ENCODE results near the gene PARD3. TPM values are rescaled to one million over a fixed set of nuclear protein-coding genes. Genes with fewer than 3 reads are reported as not detected.

The PARD3 gene
- total and polyA plus RNA-seq, 12 donors, result 17.0 to 93.8 (median 47.3) TPM

DNA sequence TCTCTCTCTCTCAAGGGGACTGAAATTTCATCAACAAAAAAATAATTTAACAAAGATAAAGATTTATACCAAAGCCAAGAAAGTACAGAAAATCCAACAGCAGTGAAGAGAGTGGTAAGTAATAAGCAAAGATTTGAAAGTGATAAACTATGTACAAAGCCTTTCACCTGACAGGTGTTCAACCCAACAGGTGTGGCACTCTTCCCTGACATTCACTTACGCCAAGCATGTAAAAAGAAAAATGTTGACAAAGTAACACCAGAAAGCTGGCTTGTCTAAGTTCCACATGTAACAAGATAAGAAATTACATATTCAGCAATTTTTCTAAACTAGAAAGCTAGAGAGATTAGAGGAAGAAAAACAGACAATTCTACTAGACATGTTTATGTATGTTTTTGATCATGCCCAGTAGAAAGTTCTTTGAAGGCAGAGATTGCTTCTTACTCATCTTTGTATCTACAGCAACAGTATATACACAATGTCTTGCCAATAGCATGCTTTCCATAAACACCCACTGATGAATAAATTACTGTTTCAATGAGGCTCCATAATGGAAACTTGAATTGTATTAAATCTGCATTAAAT lies 468.5 kb downstream of the PARD3 start:
- no peaks in the 10 kb centered on the region for H3K36me3 ChIP-seq (replicated peaks in 1 of 2)
- H3K4me1 ChIP-seq (replicated peaks in 1 of 2), result peaks cover 6 to 11% of the 10 kb centered on the region in 2 donors
- H3K27me3 ChIP-seq, result no peaks in the 10 kb centered on the region
- no peak for TF ChIP-seq POLR2A (IDR thresholded peaks at IDR 0.05)
- TF ChIP-seq, protein P1, sequence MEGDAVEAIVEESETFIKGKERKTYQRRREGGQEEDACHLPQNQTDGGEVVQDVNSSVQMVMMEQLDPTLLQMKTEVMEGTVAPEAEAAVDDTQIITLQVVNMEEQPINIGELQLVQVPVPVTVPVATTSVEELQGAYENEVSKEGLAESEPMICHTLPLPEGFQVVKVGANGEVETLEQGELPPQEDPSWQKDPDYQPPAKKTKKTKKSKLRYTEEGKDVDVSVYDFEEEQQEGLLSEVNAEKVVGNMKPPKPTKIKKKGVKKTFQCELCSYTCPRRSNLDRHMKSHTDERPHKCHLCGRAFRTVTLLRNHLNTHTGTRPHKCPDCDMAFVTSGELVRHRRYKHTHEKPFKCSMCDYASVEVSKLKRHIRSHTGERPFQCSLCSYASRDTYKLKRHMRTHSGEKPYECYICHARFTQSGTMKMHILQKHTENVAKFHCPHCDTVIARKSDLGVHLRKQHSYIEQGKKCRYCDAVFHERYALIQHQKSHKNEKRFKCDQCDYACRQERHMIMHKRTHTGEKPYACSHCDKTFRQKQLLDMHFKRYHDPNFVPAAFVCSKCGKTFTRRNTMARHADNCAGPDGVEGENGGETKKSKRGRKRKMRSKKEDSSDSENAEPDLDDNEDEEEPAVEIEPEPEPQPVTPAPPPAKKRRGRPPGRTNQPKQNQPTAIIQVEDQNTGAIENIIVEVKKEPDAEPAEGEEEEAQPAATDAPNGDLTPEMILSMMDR (IDR thresholded peaks at IDR 0.05), result no peak
- H3K4me3 ChIP-seq, result no peak overlapping the region
- no peak overlapping the region for H3K27ac ChIP-seq
- no peak for DNase-seq
- 82 to 96% (median 89%) methylated on average over 1 of the region's 1 CpG for WGBS, 4 donors
- H3K9me3 ChIP-seq (replicated peaks in 1 of 3), result no peaks in the 10 kb centered on the region
- intact Hi-C loops (cut with DNase I), result no loop called here

DNA sequence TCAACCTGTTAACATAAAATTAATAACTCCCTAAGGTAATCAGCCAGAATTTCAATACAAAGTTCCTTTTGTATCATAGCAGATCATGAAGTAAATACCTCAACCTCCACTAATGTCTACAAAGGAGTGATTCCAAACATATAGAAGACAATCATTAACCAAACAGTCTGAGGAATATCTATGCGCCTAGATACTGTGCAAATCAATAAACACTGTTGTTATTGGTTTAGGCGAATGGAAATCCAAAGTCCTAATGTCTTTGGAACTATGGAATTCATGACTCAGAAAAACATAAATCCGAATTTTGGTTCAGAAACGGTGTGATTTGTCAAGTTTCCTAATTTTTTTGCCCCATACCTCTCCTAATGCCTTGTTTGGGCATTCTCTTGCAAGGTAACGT lies 469.7 kb downstream of the PARD3 start:
- H3K27ac ChIP-seq, result no peak overlapping the region
- 86 to 88% (median 87%) methylated on average over 5 of the region's 5 CpGs for WGBS, 4 donors
- no peak for DNase-seq
- peaks cover 6 to 23% of the 10 kb centered on the region in 2 donors for H3K4me1 ChIP-seq (replicated peaks in 1 of 2)
- H3K36me3 ChIP-seq (replicated peaks in 1 of 2), result no peaks in the 10 kb centered on the region
- H3K4me3 ChIP-seq, result no peak overlapping the region
- no peaks in the 10 kb centered on the region for H3K27me3 ChIP-seq
- TF ChIP-seq, protein P1 (IDR thresholded peaks at IDR 0.05), result no peak
- no peak for TF ChIP-seq POLR2A (IDR thresholded peaks at IDR 0.05)
- intact Hi-C loops (cut with DNase I), result no loop called here
- no peaks in the 10 kb centered on the region for H3K9me3 ChIP-seq (replicated peaks in 1 of 3)

- H3K9me3 ChIP-seq (replicated peaks in 1 of 3), result no peaks in the 10 kb centered on the region
- intact Hi-C loops (cut with DNase I), result no loop called here
- H3K4me3 ChIP-seq, result no peak overlapping the region
- peaks cover 6 to 31% of the 10 kb centered on the region in 2 donors for H3K4me1 ChIP-seq (replicated peaks in 1 of 2)
- H3K36me3 ChIP-seq (replicated peaks in 1 of 2), result no peaks in the 10 kb centered on the region
- no peaks in the 10 kb centered on the region for H3K27me3 ChIP-seq
- no peak for TF ChIP-seq POLR2A (IDR thresholded peaks at IDR 0.05)
- TF ChIP-seq, protein P1 (IDR thresholded peaks at IDR 0.05), result no peak
- peak overlapping the region in 1 of 5 donors; percentile 38 for H3K27ac ChIP-seq
- DNase-seq, result no peak
- WGBS, 4 donors, result 23 to 39% (median 26%) methylated on average over 1 of the region's 1 CpG
Observed at GRCh38 chr10:34343764-34344163, 471.3 kb downstream of the PARD3 start.

DNA sequence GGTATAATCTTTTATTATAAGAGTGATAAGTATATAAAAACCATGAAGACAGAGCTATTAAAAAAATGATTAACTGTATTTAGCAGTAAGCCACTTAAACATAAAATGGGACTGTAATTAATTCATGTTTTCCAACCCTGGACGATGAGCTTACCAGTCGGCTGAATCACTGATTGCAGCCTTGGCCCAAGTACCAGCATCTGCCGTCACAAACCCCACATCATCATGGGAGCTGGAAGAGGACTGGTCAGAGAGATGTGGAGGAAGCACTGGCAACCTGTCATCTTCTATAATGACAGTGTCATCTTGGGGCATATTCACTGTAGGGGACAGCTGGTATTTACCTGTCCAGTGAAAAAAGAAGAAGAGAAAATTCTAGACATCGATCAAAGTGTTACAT lies 473.6 kb downstream of the PARD3 start:
- TF ChIP-seq, protein P1 (IDR thresholded peaks at IDR 0.05), result no peak
- no peak for TF ChIP-seq POLR2A (IDR thresholded peaks at IDR 0.05)
- no peaks in the 10 kb centered on the region for H3K27me3 ChIP-seq
- H3K4me1 ChIP-seq (replicated peaks in 1 of 2), result peaks cover 6 to 31% of the 10 kb centered on the region in 2 donors
- H3K36me3 ChIP-seq (replicated peaks in 1 of 2), result no peaks in the 10 kb centered on the region
- WGBS, 4 donors, result 42 to 60% (median 48%) methylated on average over 4 of the region's 4 CpGs
- H3K4me3 ChIP-seq, result peak overlapping the region in 1 of 4 donors; percentile 25
- DNase-seq, result peak; percentile 71 to 89 (median 80)
- peak overlapping the region in 2 of 5 donors; percentile 19 to 42 for H3K27ac ChIP-seq
- no peaks in the 10 kb centered on the region for H3K9me3 ChIP-seq (replicated peaks in 1 of 3)
- intact Hi-C loops (cut with DNase I), result no loop called here
